ENCODE data around the gene SLC44A4. TPM values are rescaled to one million over a fixed set of nuclear protein-coding genes. Genes with fewer than 3 reads are reported as not detected.
A peak's percentile ranks its signal among the peaks of the same experiment; 100 is the strongest.

SLC44A4 gene
- total and polyA plus RNA-seq, 9 of the 15 experiments (the other 6 are each of a cell fraction or from before 2014, with no cell fraction given) = 7.9 to 18.6 (median 11.2) TPM

DNA sequence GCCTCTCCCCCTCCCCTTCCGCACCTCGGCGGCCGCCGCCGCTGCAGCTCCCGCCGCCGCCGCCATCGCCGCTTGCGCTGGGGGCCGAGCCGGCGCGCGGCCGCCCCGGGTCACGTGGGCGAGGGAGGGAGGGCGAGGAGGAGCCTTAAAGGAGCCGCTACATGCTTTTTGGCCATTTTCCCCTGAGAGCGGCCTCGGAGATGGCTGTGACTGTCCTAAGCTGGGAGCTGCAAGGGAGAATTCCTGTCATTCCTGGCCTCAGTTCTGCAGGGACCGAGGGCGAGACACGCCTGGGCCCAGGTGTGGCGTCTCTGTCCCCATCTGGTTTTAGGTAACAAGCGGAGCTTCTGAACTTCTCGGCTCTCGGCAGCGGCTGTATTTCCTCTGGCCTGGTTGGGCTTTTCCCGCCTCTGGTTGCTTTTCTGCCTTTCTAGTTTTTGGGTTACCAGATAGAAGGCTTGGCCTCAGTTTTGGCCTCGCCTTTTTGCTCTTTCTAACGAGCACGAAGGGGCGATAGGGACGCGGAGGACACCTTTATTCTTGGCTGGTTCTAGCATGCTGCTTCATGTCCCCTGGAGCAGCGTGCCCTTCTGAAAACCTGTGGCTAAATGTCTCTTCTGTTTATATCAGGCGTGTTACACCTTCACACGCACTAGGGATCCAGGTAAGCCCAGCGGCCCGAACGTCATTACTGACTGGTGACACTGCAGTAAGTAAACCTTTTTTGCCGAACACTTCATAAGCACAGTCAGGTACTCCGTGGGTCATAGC lies 19.0 kb upstream of the SLC44A4 start, which contains the start of gene EHMT2 (continued):
- TF ChIP-seq ZKSCAN1 (IDR thresholded peaks at IDR 0.05; ENCODE audit: low read depth, low read length) = 0 out of 2 replicates have a peak, but pooled peaks have one; percentile 20
- no peak for TF ChIP-seq PHB (CRISPR knock-in tag; IDR thresholded peaks at IDR 0.05)
- no peak for TF ChIP-seq RFX5 (IDR thresholded peaks at IDR 0.05; ENCODE audit: low read depth, low read length)
- TF ChIP-seq POLR2B (IDR thresholded peaks at IDR 0.05; ENCODE audit: low read depth, partially characterized antibody) = peak; percentile 73
- TF ChIP-seq ATF7 (IDR thresholded peaks at IDR 0.05) = peak; percentile 39; the same call in 1 of the 2 replicates
- TF ChIP-seq MTA1 (IDR thresholded peaks at IDR 0.05; ENCODE audit: borderline replicate concordance) = no peak
- TF ChIP-seq MECOM (CRISPR knock-in tag; IDR thresholded peaks at IDR 0.05) = no peak
- TF ChIP-seq, protein P1, sequence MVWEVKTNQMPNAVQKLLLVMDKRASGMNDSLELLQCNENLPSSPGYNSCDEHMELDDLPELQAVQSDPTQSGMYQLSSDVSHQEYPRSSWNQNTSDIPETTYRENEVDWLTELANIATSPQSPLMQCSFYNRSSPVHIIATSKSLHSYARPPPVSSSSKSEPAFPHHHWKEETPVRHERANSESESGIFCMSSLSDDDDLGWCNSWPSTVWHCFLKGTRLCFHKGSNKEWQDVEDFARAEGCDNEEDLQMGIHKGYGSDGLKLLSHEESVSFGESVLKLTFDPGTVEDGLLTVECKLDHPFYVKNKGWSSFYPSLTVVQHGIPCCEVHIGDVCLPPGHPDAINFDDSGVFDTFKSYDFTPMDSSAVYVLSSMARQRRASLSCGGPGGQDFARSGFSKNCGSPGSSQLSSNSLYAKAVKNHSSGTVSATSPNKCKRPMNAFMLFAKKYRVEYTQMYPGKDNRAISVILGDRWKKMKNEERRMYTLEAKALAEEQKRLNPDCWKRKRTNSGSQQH (CRISPR knock-in tag; IDR thresholded peaks at IDR 0.05) = no peak
- TF ChIP-seq YBX1 (IDR thresholded peaks at IDR 0.05) = no peak
- TF ChIP-seq, protein P2, sequence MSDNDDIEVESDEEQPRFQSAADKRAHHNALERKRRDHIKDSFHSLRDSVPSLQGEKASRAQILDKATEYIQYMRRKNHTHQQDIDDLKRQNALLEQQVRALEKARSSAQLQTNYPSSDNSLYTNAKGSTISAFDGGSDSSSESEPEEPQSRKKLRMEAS (CRISPR knock-in tag; IDR thresholded peaks at IDR 0.05) = peak; percentile 68
- TF ChIP-seq ZNF311 (CRISPR knock-in tag; IDR thresholded peaks at IDR 0.05) = no peak
- TF ChIP-seq FOXP1 (CRISPR knock-in tag; IDR thresholded peaks at IDR 0.05) = no peak
- TF ChIP-seq CBX8 (IDR thresholded peaks at IDR 0.05; ENCODE audit: borderline replicate concordance, extremely low read depth, low read depth, low read length, poor library complexity, severe bottlenecking) = no peak
- TF ChIP-seq RB1 (IDR thresholded peaks at IDR 0.05; ENCODE audit: low read depth) = peak; percentile 90
- TF ChIP-seq TAF7 (tag; IDR thresholded peaks at IDR 0.05) = peak; percentile 50; the same call in 1 of the 2 replicates
- TF ChIP-seq, protein P3, sequence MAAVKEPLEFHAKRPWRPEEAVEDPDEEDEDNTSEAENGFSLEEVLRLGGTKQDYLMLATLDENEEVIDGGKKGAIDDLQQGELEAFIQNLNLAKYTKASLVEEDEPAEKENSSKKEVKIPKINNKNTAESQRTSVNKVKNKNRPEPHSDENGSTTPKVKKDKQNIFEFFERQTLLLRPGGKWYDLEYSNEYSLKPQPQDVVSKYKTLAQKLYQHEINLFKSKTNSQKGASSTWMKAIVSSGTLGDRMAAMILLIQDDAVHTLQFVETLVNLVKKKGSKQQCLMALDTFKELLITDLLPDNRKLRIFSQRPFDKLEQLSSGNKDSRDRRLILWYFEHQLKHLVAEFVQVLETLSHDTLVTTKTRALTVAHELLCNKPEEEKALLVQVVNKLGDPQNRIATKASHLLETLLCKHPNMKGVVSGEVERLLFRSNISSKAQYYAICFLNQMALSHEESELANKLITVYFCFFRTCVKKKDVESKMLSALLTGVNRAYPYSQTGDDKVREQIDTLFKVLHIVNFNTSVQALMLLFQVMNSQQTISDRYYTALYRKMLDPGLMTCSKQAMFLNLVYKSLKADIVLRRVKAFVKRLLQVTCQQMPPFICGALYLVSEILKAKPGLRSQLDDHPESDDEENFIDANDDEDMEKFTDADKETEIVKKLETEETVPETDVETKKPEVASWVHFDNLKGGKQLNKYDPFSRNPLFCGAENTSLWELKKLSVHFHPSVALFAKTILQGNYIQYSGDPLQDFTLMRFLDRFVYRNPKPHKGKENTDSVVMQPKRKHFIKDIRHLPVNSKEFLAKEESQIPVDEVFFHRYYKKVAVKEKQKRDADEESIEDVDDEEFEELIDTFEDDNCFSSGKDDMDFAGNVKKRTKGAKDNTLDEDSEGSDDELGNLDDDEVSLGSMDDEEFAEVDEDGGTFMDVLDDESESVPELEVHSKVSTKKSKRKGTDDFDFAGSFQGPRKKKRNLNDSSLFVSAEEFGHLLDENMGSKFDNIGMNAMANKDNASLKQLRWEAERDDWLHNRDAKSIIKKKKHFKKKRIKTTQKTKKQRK (IDR thresholded peaks at IDR 0.05; ENCODE audit: borderline replicate concordance, low read depth, low read length) = no peak
- no peak for TF ChIP-seq HNRNPL (IDR thresholded peaks at IDR 0.05; ENCODE audit: low read depth, low read length)
